GM23338 (cell line): Measurements from ENCODE around the gene CIITA. TPM values are rescaled to one million over a fixed set of nuclear protein-coding genes. Genes with fewer than 3 reads are reported as not detected.

Experiments used
- ATAC-seq: fragments of 200-7000 bp; cut with Tn5 transposase; 3 replicates; pipeline ENCODE4 v1.9.1; 2020
- DNase-seq: peaks from one replicate; pipeline ENCODE4 v3.0.0-alpha.2; 2015; ENCODE audit warnings: low spot score
- H2AFZ ChIP-seq: fragments of 200-600 bp; sonication (generic); 2 replicates; pipeline ENCODE4 v1.8.0; 2016; ENCODE audit warnings: antibody characterized with exemption, mild to moderate bottlenecking, moderate library complexity
- H3F3A ChIP-seq: fragments of 200-600 bp; sonication (generic); replicated peaks from 2 replicates; pipeline ENCODE4 v1.8.0; 2017; ENCODE audit warnings: antibody characterized with exemption, mixed run types, low read depth
- H3K27ac ChIP-seq: fragments of 200-600 bp; sonication (generic); 2 replicates; pipeline ENCODE4 v1.6.1; 2016; ENCODE audit warnings: low read depth
- H3K27me3 ChIP-seq: fragments of 200-600 bp; sonication (generic); 2 replicates; pipeline ENCODE4 v1.8.0; 2016; ENCODE audit warnings: mild to moderate bottlenecking, mixed run types, moderate library complexity; ENCODE audit not compliant: insufficient read depth
- H3K36me3 ChIP-seq: fragments of 200-600 bp; sonication (generic); 2 replicates; pipeline ENCODE4 v1.8.0; 2016; ENCODE audit warnings: mild to moderate bottlenecking; ENCODE audit not compliant: insufficient read depth
- H3K4me1 ChIP-seq: fragments of 200-600 bp; sonication (generic); 2 replicates; pipeline ENCODE4 v1.8.0; 2016; ENCODE audit warnings: mild to moderate bottlenecking, moderate library complexity; ENCODE audit not compliant: insufficient read depth
- H3K4me2 ChIP-seq: fragments of 200-600 bp; sonication (generic); 2 replicates; pipeline ENCODE4 v1.7.1; 2017; ENCODE audit warnings: mixed run types
- H3K4me3 ChIP-seq: fragments of 200-600 bp; sonication (generic); 2 replicates; pipeline ENCODE4 v1.6.1; 2016; ENCODE audit warnings: mixed run types
- H3K79me2 ChIP-seq: fragments of 200-600 bp; sonication (generic); replicated peaks from 2 replicates; pipeline ENCODE4 v1.8.0; 2017; ENCODE audit warnings: mild to moderate bottlenecking; ENCODE audit not compliant: insufficient read depth
- H3K9me2 ChIP-seq: fragments of 200-600 bp; sonication (generic); 2 replicates; pipeline ENCODE4 v1.8.0; 2017; ENCODE audit not compliant: insufficient read depth
- H4K20me1 ChIP-seq: fragments of 200-600 bp; sonication (generic); replicated peaks from 2 replicates; pipeline ENCODE4 v1.8.0; 2017; ENCODE audit warnings: mild to moderate bottlenecking; ENCODE audit not compliant: insufficient read depth
- H3K27ac Mint-ChIP-seq: 2 replicates; pipeline ENCODE4 v1.8.0; 2020; ENCODE audit warnings: inconsistent platforms, mild to moderate bottlenecking, moderate library complexity, mixed read lengths
- H3K27me3 Mint-ChIP-seq: 3 replicates; pipeline ENCODE4 v1.8.0; 2022; ENCODE audit warnings: low read depth, mild to moderate bottlenecking, moderate library complexity, mixed read lengths, inconsistent platforms; ENCODE audit not compliant: insufficient read depth, poor library complexity
- H3K36me3 Mint-ChIP-seq: 3 replicates; pipeline ENCODE4 v1.8.0; 2021; ENCODE audit warnings: low read depth, mild to moderate bottlenecking, inconsistent platforms, moderate library complexity, mixed read lengths
- H3K4me1 Mint-ChIP-seq: 3 replicates; pipeline ENCODE4 v1.8.0; 2020; ENCODE audit warnings: mild to moderate bottlenecking, inconsistent platforms, mixed read lengths
- H3K4me3 Mint-ChIP-seq: 3 replicates; pipeline ENCODE4 v1.8.0; 2021; ENCODE audit warnings: moderate library complexity, mild to moderate bottlenecking, inconsistent platforms, mixed read lengths
- H3K9me3 Mint-ChIP-seq: 3 replicates; pipeline ENCODE4 v1.8.0; 2020; ENCODE audit warnings: moderate library complexity, mild to moderate bottlenecking, inconsistent platforms, mixed read lengths
- CREB1 ChIP-seq: fragments of 250-450 bp; sonication (Bioruptor Pico); IDR thresholded peaks from 2 replicates; pipeline ENCODE4 v1.5.0; 2020; ENCODE audit warnings: low read depth, mild to moderate bottlenecking, moderate library complexity
- ZNF114 ChIP-seq: fragments of 250-450 bp; sonication (Bioruptor Pico); IDR thresholded peaks from 2 replicates; pipeline ENCODE4 v1.5.0; 2020; ENCODE audit warnings: mild to moderate bottlenecking, moderate library complexity
- ZNF462 ChIP-seq: fragments of 250-450 bp; sonication (Bioruptor Pico); IDR thresholded peaks from 2 replicates; pipeline ENCODE4 v1.5.0; 2020; ENCODE audit warnings: mild to moderate bottlenecking, moderate library complexity
- polyA plus RNA-seq: library from polyadenylated mRNA; unstranded; fragments of >200 nt; fragmentation: Nextera tagmentation; extraction: Ambion mirVana; gene quantifications from 2 replicates; pipeline ENCODE4 v1.2.1, GENCODE V29; 2016
- total RNA-seq: library from RNA; depleted of rRNA; stranded (reverse); fragments of >200 nt; shearing (Covaris generic); gene quantifications from 2 replicates; pipeline ENCODE4 v1.2.3, GENCODE V29; 2014
- TF ChIP-seq, protein P1 (sequence below): IDR thresholded peaks from 2 replicates; pipeline ENCODE4 v1.6.1; 2016; ENCODE audit warnings: antibody characterized with exemption
- TF ChIP-seq, protein P2 (sequence below): IDR thresholded peaks from one replicate; pipeline ENCODE4 v1.6.1; 2018; ENCODE audit warnings: antibody characterized with exemption; ENCODE audit not compliant: unreplicated experiment

CIITA gene
- total and polyA plus RNA-seq, 2 experiments from 2014 or later = 0.10 to 0.57 TPM

DNA sequence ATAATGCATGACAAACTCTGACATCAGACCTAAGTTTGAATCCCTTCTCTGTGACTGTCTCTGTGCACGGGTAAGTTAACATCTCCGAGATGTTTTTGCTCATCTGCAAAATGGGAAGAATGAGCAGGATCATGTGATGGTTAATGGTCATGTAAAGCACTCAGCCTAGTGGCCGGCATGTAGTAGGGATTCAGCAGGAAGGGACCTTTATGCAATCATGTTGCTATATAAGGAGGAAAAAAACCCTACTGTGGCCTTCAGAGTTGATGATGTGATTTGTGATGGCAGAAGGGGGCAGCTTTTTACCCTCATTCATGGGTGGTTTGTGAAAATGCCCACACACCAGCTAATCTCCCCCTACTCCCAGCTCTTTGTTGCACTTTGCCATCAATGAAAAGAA lies 91.5 kb downstream of the CIITA start (continued):
- TF ChIP-seq, protein P1, sequence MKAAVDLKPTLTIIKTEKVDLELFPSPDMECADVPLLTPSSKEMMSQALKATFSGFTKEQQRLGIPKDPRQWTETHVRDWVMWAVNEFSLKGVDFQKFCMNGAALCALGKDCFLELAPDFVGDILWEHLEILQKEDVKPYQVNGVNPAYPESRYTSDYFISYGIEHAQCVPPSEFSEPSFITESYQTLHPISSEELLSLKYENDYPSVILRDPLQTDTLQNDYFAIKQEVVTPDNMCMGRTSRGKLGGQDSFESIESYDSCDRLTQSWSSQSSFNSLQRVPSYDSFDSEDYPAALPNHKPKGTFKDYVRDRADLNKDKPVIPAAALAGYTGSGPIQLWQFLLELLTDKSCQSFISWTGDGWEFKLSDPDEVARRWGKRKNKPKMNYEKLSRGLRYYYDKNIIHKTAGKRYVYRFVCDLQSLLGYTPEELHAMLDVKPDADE = no peak
- TF ChIP-seq ZNF114 (CRISPR knock-in tag) = no peak
- TF ChIP-seq, protein P2, sequence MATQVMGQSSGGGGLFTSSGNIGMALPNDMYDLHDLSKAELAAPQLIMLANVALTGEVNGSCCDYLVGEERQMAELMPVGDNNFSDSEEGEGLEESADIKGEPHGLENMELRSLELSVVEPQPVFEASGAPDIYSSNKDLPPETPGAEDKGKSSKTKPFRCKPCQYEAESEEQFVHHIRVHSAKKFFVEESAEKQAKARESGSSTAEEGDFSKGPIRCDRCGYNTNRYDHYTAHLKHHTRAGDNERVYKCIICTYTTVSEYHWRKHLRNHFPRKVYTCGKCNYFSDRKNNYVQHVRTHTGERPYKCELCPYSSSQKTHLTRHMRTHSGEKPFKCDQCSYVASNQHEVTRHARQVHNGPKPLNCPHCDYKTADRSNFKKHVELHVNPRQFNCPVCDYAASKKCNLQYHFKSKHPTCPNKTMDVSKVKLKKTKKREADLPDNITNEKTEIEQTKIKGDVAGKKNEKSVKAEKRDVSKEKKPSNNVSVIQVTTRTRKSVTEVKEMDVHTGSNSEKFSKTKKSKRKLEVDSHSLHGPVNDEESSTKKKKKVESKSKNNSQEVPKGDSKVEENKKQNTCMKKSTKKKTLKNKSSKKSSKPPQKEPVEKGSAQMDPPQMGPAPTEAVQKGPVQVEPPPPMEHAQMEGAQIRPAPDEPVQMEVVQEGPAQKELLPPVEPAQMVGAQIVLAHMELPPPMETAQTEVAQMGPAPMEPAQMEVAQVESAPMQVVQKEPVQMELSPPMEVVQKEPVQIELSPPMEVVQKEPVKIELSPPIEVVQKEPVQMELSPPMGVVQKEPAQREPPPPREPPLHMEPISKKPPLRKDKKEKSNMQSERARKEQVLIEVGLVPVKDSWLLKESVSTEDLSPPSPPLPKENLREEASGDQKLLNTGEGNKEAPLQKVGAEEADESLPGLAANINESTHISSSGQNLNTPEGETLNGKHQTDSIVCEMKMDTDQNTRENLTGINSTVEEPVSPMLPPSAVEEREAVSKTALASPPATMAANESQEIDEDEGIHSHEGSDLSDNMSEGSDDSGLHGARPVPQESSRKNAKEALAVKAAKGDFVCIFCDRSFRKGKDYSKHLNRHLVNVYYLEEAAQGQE = no peak

DNA sequence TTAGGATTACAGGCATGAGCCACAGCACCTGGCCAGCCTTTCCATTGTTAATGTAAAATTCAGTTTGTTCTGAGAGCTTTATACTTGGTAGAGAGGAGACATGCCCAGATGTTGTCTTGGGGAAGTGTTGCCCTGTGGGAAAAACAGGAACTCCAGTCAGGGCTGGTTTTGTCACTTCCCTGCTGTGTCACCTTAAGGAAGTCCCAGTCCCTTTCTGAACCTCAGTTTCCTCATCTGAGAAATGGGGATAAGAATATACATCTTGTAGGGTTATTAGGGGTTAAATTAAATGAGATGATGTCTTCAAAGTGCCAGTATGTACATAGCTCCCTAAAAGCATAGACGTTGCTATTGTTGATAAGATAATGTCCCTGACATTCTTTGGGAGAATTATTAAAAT lies 92.6 kb downstream of the CIITA start:
- Mint-ChIP-seq H3K27ac (no peak overlapping the region), H3K27me3 (peaks cover 3% of the 10 kb centered on the region), H3K4me1 (peaks cover 3% of the 10 kb centered on the region; the same call in 2 of the 3 replicates), H3K9me3 (no peaks in the 10 kb centered on the region), H3K4me3 (no peak overlapping the region), H3K36me3 (no peaks in the 10 kb centered on the region; the same call in 2 of the 3 replicates)
- Histone ChIP-seq H3K27ac (no peak overlapping the region), H2AFZ (no peak overlapping the region), H3K4me3 (no peak overlapping the region), H3K79me2 (no peaks in the 10 kb centered on the region), H3K27me3 (no peaks in the 10 kb centered on the region), H4K20me1 (no peaks in the 10 kb centered on the region), H3K4me1 (no peaks in the 10 kb centered on the region), H3F3A (no peaks in the 10 kb centered on the region), H3K36me3 (peaks cover 3% of the 10 kb centered on the region; the same call in 1 of the 2 replicates), H3K9me2 (no peaks in the 10 kb centered on the region), H3K4me2 (no peak overlapping the region)
- TF ChIP-seq, protein P2 = no peak
- DNase-seq = no peak
- ATAC-seq = no peak

- DNase-seq (no peak), ATAC-seq (no peak)
- no peaks in the 10 kb centered on the region for H3K9me2 ChIP-seq
- H3K27ac Mint-ChIP-seq = no peak overlapping the region
- no peak overlapping the region for H3K4me3 ChIP-seq
- H3K4me2 ChIP-seq = no peak overlapping the region
- H3K27ac ChIP-seq = no peak overlapping the region
- no peaks in the 10 kb centered on the region for H3F3A ChIP-seq
- no peaks in the 10 kb centered on the region for H3K9me3 Mint-ChIP-seq
- no peak overlapping the region for H3K4me3 Mint-ChIP-seq
- H3K36me3 ChIP-seq = peaks cover 3% of the 10 kb centered on the region; the same call in 1 of the 2 replicates
- peaks cover 3% of the 10 kb centered on the region for H3K27me3 Mint-ChIP-seq
- H3K27me3 ChIP-seq = no peaks in the 10 kb centered on the region
- no peaks in the 10 kb centered on the region for H4K20me1 ChIP-seq
- no peaks in the 10 kb centered on the region for H3K4me1 ChIP-seq
- no peak overlapping the region for H2AFZ ChIP-seq
- H3K4me1 Mint-ChIP-seq = peaks cover 3% of the 10 kb centered on the region; the same call in 1 of the 3 replicates
- H3K36me3 Mint-ChIP-seq = no peaks in the 10 kb centered on the region; the same call in 2 of the 3 replicates
- H3K79me2 ChIP-seq = no peaks in the 10 kb centered on the region
- TF ChIP-seq ZNF114 (CRISPR knock-in tag) = no peak
- no peak for TF ChIP-seq ZNF462
- no peak for TF ChIP-seq CREB1 (CRISPR knock-in tag)
Observed at GRCh38 chr16:10970065-10970464, 93.1 kb downstream of the CIITA start.
